Peyer's patch (tissue), 4 donors: ENCODE results near the gene TRPM6.

Experiments used
- CTCF ChIP-seq, 6 experiments: fragments of 450-650 bp in 4 of 6; fragments of 200-600 bp in 2 of 6; sonication (generic) in 1 of 6; IDR thresholded peaks; one replicate each; pipeline ENCODE4 v1.5.1; 2017 to 2019; ENCODE audit warnings: antibody characterized with exemption in 6 of 6, mild to moderate bottlenecking in 3 of 6, moderate library complexity in 1 of 6
- POLR2A ChIP-seq, 2 donors: fragments of 450-650 bp; IDR thresholded peaks; one replicate each; pipeline ENCODE4 v1.5.1; 2017; ENCODE audit warnings: antibody characterized with exemption in 2 of 2, mild to moderate bottlenecking in 2 of 2, moderate library complexity in 2 of 2

GRCh38 chr9:74855072-74855471 lies 32.6 kb downstream of the TRPM6 start:
- no peak for TF ChIP-seq POLR2A (IDR thresholded peaks at IDR 0.05)
- TF ChIP-seq CTCF (IDR thresholded peaks at IDR 0.05) = no peak
